ENCODE results near the gene EGFL7.

Gene EGFL7

GRCh38 chr9:136721339-136722092 is 58.8 kb downstream of the EGFL7 start:
- DNase-seq (ENCODE audit: extremely low spot score): no peak
- POLR2A ChIA-PET: interaction anchor here (2.5 to 3.2 kb wide), 2 partner anchors 7 to 8 kb away, joined by 14 to 16 read pairs; no protein-coding TSS in a partner anchor
- CTCF ChIA-PET: no interaction called here
- TF ChIP-seq NFRKB (IDR thresholded peaks at IDR 0.05) (no peak), LEF1 (IDR thresholded peaks at IDR 0.05; ENCODE audit: borderline replicate concordance) (no peak), FOXM1 (IDR thresholded peaks at IDR 0.05; ENCODE audit: borderline replicate concordance) (no peak), FOXA1 (IDR thresholded peaks at IDR 0.05) (no peak)

Measured in HEK293T (cell line).